ENCODE measurements around the gene FBLN2.

Gene FBLN2

DNA sequence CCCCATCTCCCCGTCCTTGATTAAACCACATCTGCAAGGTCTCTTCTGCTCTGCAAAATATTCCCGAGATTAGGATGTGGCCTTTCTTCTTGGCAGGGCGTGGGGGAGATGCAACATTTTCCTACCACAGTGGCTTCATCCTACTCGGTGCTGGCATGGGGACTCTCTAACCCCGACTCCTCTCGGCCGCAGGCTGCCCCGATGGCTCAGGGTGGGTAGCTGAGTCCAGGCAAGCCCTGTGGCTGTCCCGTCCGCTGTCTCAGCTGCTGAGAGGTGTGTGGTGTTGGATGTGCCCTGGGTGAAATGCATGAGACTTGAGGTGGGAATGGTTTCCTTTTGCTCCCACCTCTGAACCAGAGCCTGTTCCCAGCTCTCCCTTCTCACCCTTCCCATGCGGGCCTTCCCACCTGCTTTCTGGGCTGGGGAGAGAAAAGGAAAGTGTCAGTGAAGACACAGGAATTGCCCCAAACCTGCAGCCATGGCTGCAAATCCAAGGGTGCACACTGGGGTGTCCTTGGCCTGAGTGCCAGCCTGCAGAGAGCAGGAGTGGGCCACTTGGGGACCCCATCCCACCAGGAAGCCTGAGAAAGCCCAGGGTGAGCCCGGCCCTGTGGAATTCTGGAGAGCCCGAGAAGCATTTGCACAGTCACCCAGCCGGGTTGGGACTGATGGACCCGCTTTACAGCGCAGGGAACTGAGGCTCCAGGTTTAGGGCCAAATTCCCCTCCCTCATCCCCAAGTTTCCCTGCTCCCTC lies 115.0 kb downstream of the FBLN2 start:
- Histone ChIP-seq H3K36me3 (replicated peaks) (no peaks in the 10 kb centered on the region), H3K27ac (no peak overlapping the region), H3K4me3 (ENCODE audit: low read depth, low read length) (no peak overlapping the region), H3K27me3 (replicated peaks) (no peaks in the 10 kb centered on the region)
- TF ChIP-seq, protein P1, sequence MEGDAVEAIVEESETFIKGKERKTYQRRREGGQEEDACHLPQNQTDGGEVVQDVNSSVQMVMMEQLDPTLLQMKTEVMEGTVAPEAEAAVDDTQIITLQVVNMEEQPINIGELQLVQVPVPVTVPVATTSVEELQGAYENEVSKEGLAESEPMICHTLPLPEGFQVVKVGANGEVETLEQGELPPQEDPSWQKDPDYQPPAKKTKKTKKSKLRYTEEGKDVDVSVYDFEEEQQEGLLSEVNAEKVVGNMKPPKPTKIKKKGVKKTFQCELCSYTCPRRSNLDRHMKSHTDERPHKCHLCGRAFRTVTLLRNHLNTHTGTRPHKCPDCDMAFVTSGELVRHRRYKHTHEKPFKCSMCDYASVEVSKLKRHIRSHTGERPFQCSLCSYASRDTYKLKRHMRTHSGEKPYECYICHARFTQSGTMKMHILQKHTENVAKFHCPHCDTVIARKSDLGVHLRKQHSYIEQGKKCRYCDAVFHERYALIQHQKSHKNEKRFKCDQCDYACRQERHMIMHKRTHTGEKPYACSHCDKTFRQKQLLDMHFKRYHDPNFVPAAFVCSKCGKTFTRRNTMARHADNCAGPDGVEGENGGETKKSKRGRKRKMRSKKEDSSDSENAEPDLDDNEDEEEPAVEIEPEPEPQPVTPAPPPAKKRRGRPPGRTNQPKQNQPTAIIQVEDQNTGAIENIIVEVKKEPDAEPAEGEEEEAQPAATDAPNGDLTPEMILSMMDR (IDR thresholded peaks at IDR 0.05; ENCODE audit: low read depth, low read length, missing control alignments): no peak
- in situ Hi-C loops (cut with HindIII; ENCODE audit: low pct_ligation_motif_present, low sequenced_read_pairs): no loop called here
- no peak for DNase-seq

DNA sequence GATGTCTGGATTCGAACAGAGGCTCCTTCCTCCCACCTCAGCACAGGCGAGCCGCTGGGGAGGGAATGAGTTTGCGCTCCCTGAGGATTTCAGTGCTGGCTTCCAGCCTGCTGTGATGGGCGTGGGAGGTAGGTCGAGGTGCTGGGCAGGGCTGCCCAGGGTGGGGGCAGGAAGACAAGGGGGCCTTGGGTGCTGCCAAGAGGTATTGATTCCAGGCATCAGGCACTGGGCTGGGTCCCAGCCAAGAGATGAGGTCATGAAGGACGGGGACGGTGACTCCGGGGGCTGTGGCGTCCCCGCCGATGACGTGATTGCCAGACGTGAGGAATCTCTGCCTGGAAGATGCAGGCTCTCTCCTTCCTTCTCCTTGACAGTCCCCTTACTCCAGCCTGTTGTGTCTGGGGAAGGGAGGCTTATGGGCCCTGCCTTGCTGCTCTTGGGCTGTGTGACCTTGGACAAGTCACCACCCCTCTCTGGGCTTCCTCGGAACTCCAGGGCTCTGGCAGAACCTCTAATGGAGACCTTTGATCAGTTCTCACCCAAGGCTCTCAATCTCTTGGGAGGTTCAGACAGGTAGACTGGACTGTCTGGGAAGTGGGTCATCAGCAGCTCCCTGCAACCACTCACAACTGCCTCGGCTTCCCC lies 116.8 kb downstream of the FBLN2 start:
- TF ChIP-seq, protein P1 (IDR thresholded peaks at IDR 0.05; ENCODE audit: low read depth, low read length, missing control alignments): no peak
- no peak overlapping the region for H3K4me3 ChIP-seq (ENCODE audit: low read depth, low read length)
- DNase-seq: no peak
- in situ Hi-C loops (cut with HindIII; ENCODE audit: low pct_ligation_motif_present, low sequenced_read_pairs): no loop called here
- no peaks in the 10 kb centered on the region for H3K27me3 ChIP-seq (replicated peaks)
- no peaks in the 10 kb centered on the region for H3K36me3 ChIP-seq (replicated peaks)
- H3K27ac ChIP-seq: no peak overlapping the region

DNA sequence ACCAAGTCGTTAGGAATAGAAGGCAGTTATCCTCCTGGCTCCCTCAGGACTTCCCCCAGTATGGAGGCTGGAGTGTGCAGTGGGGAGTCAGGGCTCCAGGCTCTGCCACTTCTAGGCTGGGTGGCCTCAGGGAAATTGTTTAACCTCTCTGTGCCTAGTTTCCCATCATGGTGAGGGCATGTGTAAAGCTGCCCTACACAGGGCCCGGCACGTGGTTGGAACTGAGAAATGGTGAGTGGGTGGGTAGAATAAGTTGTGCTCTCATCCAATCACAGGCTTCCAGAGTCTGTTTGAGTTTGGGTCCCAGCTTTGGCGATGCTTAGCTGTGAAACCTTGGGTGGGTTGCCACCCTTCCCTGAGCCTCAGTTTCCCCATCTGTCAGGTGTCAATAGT lies 117.3 kb downstream of the FBLN2 start:
- in situ Hi-C loops (cut with HindIII; ENCODE audit: low pct_ligation_motif_present, low sequenced_read_pairs): no loop called here
- Histone ChIP-seq H3K4me3 (ENCODE audit: low read depth, low read length) (no peak overlapping the region), H3K36me3 (replicated peaks) (no peaks in the 10 kb centered on the region), H3K27me3 (replicated peaks) (no peaks in the 10 kb centered on the region), H3K27ac (no peak overlapping the region)
- DNase-seq: no peak
- TF ChIP-seq, protein P1 (IDR thresholded peaks at IDR 0.05; ENCODE audit: low read depth, low read length, missing control alignments): no peak

DNA sequence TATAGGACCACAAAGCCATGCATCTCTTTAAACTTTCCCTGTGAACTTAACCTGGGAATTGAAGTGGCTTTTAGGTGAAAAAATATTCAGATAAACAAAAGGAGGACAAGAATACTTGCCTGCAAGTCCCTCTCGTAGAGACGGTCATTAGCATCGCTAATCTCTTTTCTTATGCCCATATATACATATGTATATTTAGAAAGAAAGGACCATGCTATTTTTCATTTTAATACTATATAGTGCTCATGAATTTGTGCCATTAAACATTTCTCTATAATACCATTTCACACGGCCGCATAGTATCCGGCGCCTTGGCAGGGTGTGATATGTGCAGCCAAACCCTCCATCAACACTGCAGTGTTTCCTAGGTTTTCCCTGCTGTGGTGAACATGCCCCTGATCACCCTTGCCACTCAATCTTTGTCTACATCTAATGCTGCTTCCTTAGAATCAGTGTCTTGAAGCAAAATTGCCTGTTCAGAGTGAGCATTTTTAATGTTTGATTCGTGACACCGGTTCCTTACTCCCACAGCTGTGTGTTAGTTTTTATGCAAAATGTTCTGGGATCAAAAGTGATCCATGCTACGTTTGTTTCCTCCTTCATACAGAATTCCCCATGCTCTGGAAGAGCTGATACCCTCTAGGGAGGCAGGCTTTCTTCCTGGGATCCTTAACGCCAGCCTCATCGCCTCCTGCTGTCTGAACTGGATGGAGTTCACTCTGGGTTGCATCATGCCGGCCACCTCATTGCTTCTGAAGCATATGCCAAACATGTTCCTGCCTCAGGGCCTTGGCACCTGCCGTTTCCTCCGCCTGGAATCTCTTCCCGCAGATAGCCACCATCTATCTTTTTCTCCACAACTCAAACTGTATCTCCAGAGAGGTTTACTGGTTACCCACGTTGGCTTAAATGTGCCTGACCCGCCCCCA lies 118.1 kb downstream of the FBLN2 start:
- DNase-seq: no peak
- in situ Hi-C loops (cut with HindIII; ENCODE audit: low pct_ligation_motif_present, low sequenced_read_pairs): no loop called here
- TF ChIP-seq, protein P1 (IDR thresholded peaks at IDR 0.05; ENCODE audit: low read depth, low read length, missing control alignments): no peak

DNA sequence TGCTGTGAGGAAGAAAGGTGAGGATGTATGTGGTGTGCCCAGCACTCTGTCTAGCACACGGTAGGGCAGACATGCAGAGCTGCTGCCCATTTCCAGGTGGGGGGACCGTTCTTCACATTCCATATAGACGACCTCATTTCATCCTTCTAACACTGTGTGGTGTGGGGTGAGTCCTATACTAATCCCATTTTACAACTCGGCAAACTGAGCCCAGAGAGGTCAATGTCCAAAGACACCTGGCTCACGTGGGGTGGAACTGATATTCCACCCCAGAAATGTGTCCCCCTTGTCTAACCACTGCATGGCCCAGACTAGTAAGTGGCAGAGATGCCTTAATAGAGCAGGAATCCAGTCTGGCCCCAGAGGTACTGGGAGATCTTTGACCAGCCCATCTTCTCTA lies 119.2 kb downstream of the FBLN2 start:
- TF ChIP-seq, protein P1 (IDR thresholded peaks at IDR 0.05; ENCODE audit: low read depth, low read length, missing control alignments): no peak
- Histone ChIP-seq H3K36me3 (replicated peaks) (no peaks in the 10 kb centered on the region), H3K27ac (no peak overlapping the region), H3K27me3 (replicated peaks) (no peaks in the 10 kb centered on the region), H3K4me3 (ENCODE audit: low read depth, low read length) (no peak overlapping the region)
- in situ Hi-C loops (cut with HindIII; ENCODE audit: low pct_ligation_motif_present, low sequenced_read_pairs): no loop called here
- no peak for DNase-seq

More for the DNA sequence above, 118.1 kb downstream of the FBLN2 start:
- Histone ChIP-seq H3K4me3 (ENCODE audit: low read depth, low read length) (no peak overlapping the region), H3K27me3 (replicated peaks) (no peaks in the 10 kb centered on the region), H3K36me3 (replicated peaks) (no peaks in the 10 kb centered on the region), H3K27ac (no peak overlapping the region)

Measured in brain microvascular endothelial cell (primary cell).